ENCODE results near the gene TFPT.

DNA sequence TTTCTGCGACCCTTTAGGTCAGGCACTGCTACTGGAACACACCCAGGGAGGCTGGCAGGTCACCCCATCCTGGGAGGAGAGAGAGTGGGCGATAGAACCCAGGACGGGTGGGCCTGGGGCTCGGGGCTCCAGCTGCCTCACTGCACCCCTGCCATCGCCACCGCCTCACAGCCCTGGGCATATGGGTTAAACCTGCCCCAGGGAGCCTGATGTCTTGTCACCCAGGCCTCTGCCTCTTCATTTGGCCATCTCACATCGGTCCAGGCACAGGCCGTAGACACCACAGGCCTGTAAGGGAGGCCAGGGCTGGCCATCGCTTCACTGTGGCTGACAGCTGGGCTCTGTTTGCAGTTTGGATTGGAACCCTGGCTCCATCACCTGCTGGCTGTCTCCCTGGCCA is 10.3 kb upstream of the TFPT start:
- TF ChIP-seq, protein P1, sequence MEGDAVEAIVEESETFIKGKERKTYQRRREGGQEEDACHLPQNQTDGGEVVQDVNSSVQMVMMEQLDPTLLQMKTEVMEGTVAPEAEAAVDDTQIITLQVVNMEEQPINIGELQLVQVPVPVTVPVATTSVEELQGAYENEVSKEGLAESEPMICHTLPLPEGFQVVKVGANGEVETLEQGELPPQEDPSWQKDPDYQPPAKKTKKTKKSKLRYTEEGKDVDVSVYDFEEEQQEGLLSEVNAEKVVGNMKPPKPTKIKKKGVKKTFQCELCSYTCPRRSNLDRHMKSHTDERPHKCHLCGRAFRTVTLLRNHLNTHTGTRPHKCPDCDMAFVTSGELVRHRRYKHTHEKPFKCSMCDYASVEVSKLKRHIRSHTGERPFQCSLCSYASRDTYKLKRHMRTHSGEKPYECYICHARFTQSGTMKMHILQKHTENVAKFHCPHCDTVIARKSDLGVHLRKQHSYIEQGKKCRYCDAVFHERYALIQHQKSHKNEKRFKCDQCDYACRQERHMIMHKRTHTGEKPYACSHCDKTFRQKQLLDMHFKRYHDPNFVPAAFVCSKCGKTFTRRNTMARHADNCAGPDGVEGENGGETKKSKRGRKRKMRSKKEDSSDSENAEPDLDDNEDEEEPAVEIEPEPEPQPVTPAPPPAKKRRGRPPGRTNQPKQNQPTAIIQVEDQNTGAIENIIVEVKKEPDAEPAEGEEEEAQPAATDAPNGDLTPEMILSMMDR (IDR thresholded peaks at IDR 0.05): no peak
- TF ChIP-seq POLR2A (IDR thresholded peaks at IDR 0.05): no peak

Data from uterus (tissue), 2 donors.